Testis (tissue), 2 donors: Measurements from ENCODE around the gene SLC25A45.

Source experiments
- POLR2A ChIP-seq: fragments of 450-650 bp; IDR thresholded peaks from one replicate; pipeline ENCODE4 v1.6.1; 2017; ENCODE audit warnings: antibody characterized with exemption, mild to moderate bottlenecking, moderate library complexity
- TF ChIP-seq, protein P1 (sequence below), 3 experiments: fragments of 450-650 bp in 2 of 3; fragments of 200-600 bp in 1 of 3; sonication (generic) in 1 of 3; IDR thresholded peaks; one replicate each; pipeline ENCODE4 v1.5.1; 2016 to 2019; ENCODE audit warnings: antibody characterized with exemption in 3 of 3, mild to moderate bottlenecking in 2 of 3, moderate library complexity in 1 of 3

DNA sequence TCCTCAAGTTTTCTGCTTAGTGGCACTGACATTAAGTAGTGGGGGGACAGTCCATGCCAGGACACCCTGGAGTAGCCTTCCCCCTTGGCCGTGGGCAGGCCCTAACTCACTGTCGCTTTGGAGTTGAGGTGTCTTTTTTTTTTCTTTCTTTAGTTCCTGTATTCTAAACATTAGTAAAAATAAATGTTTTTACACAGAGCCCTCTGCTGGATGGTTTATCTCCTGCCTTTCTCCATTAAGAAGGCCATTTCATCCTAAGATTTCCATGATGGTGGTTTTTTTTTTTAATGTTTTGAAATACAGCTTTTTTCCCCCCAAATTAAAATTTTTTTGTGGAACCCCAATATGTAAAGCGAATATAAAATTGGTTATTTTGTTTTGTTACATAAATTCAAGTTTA is 29.7 kb downstream of the SLC25A45 start:
- TF ChIP-seq, protein P1, sequence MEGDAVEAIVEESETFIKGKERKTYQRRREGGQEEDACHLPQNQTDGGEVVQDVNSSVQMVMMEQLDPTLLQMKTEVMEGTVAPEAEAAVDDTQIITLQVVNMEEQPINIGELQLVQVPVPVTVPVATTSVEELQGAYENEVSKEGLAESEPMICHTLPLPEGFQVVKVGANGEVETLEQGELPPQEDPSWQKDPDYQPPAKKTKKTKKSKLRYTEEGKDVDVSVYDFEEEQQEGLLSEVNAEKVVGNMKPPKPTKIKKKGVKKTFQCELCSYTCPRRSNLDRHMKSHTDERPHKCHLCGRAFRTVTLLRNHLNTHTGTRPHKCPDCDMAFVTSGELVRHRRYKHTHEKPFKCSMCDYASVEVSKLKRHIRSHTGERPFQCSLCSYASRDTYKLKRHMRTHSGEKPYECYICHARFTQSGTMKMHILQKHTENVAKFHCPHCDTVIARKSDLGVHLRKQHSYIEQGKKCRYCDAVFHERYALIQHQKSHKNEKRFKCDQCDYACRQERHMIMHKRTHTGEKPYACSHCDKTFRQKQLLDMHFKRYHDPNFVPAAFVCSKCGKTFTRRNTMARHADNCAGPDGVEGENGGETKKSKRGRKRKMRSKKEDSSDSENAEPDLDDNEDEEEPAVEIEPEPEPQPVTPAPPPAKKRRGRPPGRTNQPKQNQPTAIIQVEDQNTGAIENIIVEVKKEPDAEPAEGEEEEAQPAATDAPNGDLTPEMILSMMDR (IDR thresholded peaks at IDR 0.05) = peak in 2 of 3 experiments; percentile 15 to 21
- TF ChIP-seq POLR2A = no peak
